ENCODE results near the gene PKD1. TPM values are rescaled to one million over a fixed set of nuclear protein-coding genes. Genes with fewer than 3 reads are reported as not detected.

Gene PKD1
- total RNA-seq, 1 experiment from 2014 or later = 58.9 TPM

- Histone ChIP-seq H3K27me3 (ENCODE audit: low read length) (no peaks in the 10 kb centered on the region), H3K4me3 (ENCODE audit: low read length) (no peak overlapping the region), H3K9me3 (ENCODE audit: low read length) (no peaks in the 10 kb centered on the region), H3K9me2 (replicated peaks; ENCODE audit: low read length) (no peaks in the 10 kb centered on the region), H3K9ac (ENCODE audit: low read length) (no peak overlapping the region), H3K79me2 (ENCODE audit: low read length) (no peaks in the 10 kb centered on the region), H3K27ac (ENCODE audit: low read length) (no peak overlapping the region), H2AFZ (ENCODE audit: low read length) (no peak overlapping the region), H3K4me1 (ENCODE audit: insufficient read depth, low read length) (no peaks in the 10 kb centered on the region), H3K36me3 (ENCODE audit: low read depth, low read length) (peaks cover 5% of the 10 kb centered on the region), H4K20me1 (ENCODE audit: low read length) (no peaks in the 10 kb centered on the region), H3F3A (ENCODE audit: low read length, unreplicated experiment) (no peaks in the 10 kb centered on the region), H3K4me2 (ENCODE audit: low read length) (no peak overlapping the region)
- POLR2A ChIA-PET (ENCODE audit: unreplicated experiment) = no interaction called here
- no peak for ATAC-seq
- CTCF ChIA-PET = no interaction called here
- BruUV-seq (replicated peaks) = no TSS peak
- no peak for TF ChIP-seq EZH2 (IDR thresholded peaks at IDR 0.05; ENCODE audit: low read length, unreplicated experiment)
- no peak for TF ChIP-seq CTCF (conservative IDR thresholded peaks at IDR 0.05; ENCODE audit: low read depth, low read length)
- no peak for TF ChIP-seq EZH2phosphoT487 (IDR thresholded peaks at IDR 0.05; ENCODE audit: borderline replicate concordance, low read length)
- intact Hi-C loops (cut with micrococcal nuclease) = no loop called here
- no peak for DNase-seq
Observed at GRCh38 chr16:2063861-2064260, 71.8 kb downstream of the PKD1 start.

GRCh38 chr16:2062801-2063200, 72.9 kb downstream of the PKD1 start:
- CTCF ChIA-PET = no interaction called here
- H3K4me3 ChIP-seq (ENCODE audit: low read length) = no peak overlapping the region
- no peak overlapping the region for H3K27ac ChIP-seq (ENCODE audit: low read length)
- H3K9me2 ChIP-seq (replicated peaks; ENCODE audit: low read length) = no peaks in the 10 kb centered on the region
- no TSS peak for BruUV-seq (replicated peaks)
- no peaks in the 10 kb centered on the region for H3K27me3 ChIP-seq (ENCODE audit: low read length)
- H3K4me2 ChIP-seq (ENCODE audit: low read length) = no peak overlapping the region
- peaks cover 5% of the 10 kb centered on the region for H3K36me3 ChIP-seq (ENCODE audit: low read depth, low read length)
- TF ChIP-seq CTCF (conservative IDR thresholded peaks at IDR 0.05; ENCODE audit: low read depth, low read length) = no peak
- TF ChIP-seq EZH2 (IDR thresholded peaks at IDR 0.05; ENCODE audit: low read length, unreplicated experiment) = no peak
- no peak for TF ChIP-seq EZH2phosphoT487 (IDR thresholded peaks at IDR 0.05; ENCODE audit: borderline replicate concordance, low read length)
- no peaks in the 10 kb centered on the region for H3K4me1 ChIP-seq (ENCODE audit: insufficient read depth, low read length)
- H3K79me2 ChIP-seq (ENCODE audit: low read length) = no peaks in the 10 kb centered on the region
- H3K9ac ChIP-seq (ENCODE audit: low read length) = no peak overlapping the region
- no peak for ATAC-seq
- DNase-seq = no peak
- H3F3A ChIP-seq (ENCODE audit: low read length, unreplicated experiment) = no peaks in the 10 kb centered on the region
- POLR2A ChIA-PET (ENCODE audit: unreplicated experiment) = no interaction called here
- no peaks in the 10 kb centered on the region for H3K9me3 ChIP-seq (ENCODE audit: low read length)
- intact Hi-C loops (cut with micrococcal nuclease) = no loop called here
- no peaks in the 10 kb centered on the region for H4K20me1 ChIP-seq (ENCODE audit: low read length)
- H2AFZ ChIP-seq (ENCODE audit: low read length) = no peak overlapping the region

- Histone ChIP-seq H3K9ac (ENCODE audit: low read length) (no peak overlapping the region), H3K9me3 (ENCODE audit: low read length) (no peaks in the 10 kb centered on the region), H4K20me1 (ENCODE audit: low read length) (no peaks in the 10 kb centered on the region), H3K4me3 (ENCODE audit: low read length) (no peak overlapping the region), H3K9me2 (replicated peaks; ENCODE audit: low read length) (no peaks in the 10 kb centered on the region), H3K4me2 (ENCODE audit: low read length) (no peak overlapping the region), H3K36me3 (ENCODE audit: low read depth, low read length) (peaks cover 5% of the 10 kb centered on the region), H2AFZ (ENCODE audit: low read length) (no peak overlapping the region), H3K79me2 (ENCODE audit: low read length) (no peaks in the 10 kb centered on the region), H3F3A (ENCODE audit: low read length, unreplicated experiment) (no peaks in the 10 kb centered on the region), H3K4me1 (ENCODE audit: insufficient read depth, low read length) (no peaks in the 10 kb centered on the region), H3K27ac (ENCODE audit: low read length) (no peak overlapping the region), H3K27me3 (ENCODE audit: low read length) (no peaks in the 10 kb centered on the region)
- ATAC-seq = no peak
- no TSS peak for BruUV-seq (replicated peaks)
- CTCF ChIA-PET = no interaction called here
- POLR2A ChIA-PET (ENCODE audit: unreplicated experiment) = no interaction called here
- TF ChIP-seq EZH2 (IDR thresholded peaks at IDR 0.05; ENCODE audit: low read length, unreplicated experiment) (no peak), EZH2phosphoT487 (IDR thresholded peaks at IDR 0.05; ENCODE audit: borderline replicate concordance, low read length) (no peak), CTCF (conservative IDR thresholded peaks at IDR 0.05; ENCODE audit: low read depth, low read length) (no peak)
- intact Hi-C loops (cut with micrococcal nuclease) = no loop called here
- DNase-seq = no peak
Observed at GRCh38 chr16:2061526-2061925, 74.2 kb downstream of the PKD1 start.
